NCI-H146 (cell line): ENCODE measurements around the gene NR5A2.
"Not testable (repeated sequence)": the region's sequence is repeated elsewhere in the genome, so short reads cannot be mapped to it uniquely, and the experiment has no call there.

Experiments used
- DNase-seq: peaks from one replicate; lab custom pipeline; 2025; lab: John Stamatoyannopoulos, UW

Gene NR5A2

DNA sequence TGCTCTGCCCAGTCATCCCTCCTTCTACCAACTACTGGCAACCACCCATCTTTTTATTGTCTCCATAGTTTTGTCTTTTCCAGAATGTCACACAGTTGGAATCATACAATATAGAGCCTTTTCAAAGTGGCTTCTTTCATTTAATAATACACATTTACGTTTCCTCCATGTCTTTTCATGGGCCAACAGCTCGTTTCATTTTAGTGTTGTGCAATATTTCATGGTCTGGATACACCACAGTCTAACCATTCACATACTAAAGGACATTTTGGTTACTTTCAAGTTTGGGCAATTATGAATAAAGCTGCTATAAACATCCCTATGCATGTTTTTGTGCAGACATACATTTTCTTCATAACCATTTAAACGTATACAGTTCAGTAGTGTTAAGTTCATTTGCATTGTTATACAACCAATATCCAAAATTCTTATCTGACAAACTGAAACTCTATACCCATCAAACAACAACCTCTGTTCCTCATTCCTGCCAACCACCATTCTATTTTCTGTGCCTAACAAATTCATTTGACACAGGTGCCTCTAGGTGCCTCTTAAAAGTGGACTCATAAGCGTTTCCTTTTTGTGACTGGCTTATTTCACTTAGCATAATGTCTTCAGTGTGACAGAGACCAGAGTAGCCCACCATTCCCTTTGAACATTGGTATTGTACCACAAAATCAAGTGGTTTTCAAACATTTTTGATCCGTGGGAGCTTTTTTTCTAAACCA lies 138.1 kb downstream of the NR5A2 start:
- no peak for DNase-seq

GRCh38 chr1:200166411-200166810 lies 138.9 kb downstream of the NR5A2 start:
- DNase-seq = no peak

- no peak for DNase-seq
Observed at GRCh38 chr1:200168926-200169325, 141.4 kb downstream of the NR5A2 start.

DNA sequence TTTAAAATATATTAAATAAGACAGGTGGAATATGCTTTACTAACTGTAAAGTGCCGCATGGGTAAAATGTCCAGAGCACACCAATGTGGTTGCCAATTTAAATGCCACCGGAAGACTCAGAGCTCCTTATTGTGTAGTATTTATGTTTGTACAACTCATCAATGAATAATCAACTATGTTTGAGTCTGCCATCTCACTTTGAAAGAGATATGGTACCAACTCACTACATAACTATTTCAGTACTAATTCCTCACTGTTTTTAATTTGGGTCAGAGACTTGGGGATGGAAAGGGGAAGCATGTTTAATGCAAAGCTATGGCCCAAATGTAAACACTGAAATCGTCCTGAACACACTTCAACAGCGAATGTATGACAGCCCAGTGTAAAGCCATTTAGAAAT lies 144.8 kb downstream of the NR5A2 start:
- no peak for DNase-seq

GRCh38 chr1:200173097-200173618 lies 145.6 kb downstream of the NR5A2 start:
- no peak for DNase-seq

GRCh38 chr1:200174525-200175295 lies 147.2 kb downstream of the NR5A2 start:
- DNase-seq = no peak

GRCh38 chr1:200176181-200176580 lies 148.7 kb downstream of the NR5A2 start:
- no peak for DNase-seq

- no peak for DNase-seq
Observed at GRCh38 chr1:200176798-200177197, 149.3 kb downstream of the NR5A2 start.

DNA sequence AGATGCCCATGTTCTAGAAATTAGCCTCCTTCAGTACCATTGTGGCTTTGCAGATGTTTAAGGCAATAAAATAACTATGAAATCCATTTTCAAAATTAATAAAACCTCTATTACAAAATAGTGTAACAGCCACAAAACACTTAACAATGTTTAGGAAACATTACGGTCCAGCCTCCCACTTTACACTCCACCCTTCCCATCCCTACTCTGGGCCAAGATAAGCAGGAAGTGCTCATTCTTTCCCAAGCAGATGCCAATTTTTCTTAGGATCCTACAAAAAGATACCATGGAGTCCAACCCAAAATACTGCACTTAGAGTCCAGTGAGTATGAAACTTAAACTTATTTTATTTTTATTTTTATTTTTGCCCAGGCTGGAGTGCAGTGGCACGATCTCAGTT lies 150.8 kb downstream of the NR5A2 start:
- no peak for DNase-seq

DNA sequence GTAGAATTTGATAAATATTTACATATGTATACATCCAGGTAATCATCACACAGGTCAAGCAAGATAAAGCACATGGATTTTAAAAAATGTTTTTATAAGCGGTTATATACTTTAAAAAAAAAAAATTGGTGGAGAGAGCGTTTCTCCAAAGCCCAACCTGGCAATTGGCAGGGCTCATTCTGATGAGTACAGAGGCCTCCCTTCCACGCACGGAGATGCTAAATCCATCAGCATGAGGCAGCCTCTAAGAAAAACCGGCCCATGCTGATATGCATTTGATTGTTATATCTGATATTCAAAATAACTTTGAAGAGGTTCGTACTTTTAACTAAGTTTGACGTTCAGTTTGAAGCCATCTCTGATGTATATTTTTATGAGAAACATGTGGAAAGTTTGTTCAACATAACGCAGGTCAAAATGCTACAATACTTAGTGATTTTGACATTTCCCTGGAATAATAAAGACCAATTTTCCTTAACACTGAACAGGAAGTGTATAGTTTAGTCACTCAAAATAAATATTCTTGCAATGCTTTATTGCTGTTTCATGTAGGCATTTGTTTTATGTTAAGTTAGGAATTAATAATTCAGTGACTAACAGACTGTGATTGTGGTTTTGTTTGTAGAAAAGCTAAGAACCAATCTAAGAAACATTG lies 151.7 kb downstream of the NR5A2 start:
- no peak for DNase-seq

GRCh38 chr1:200179781-200180160 lies 152.3 kb downstream of the NR5A2 start:
- DNase-seq = no peak

DNA sequence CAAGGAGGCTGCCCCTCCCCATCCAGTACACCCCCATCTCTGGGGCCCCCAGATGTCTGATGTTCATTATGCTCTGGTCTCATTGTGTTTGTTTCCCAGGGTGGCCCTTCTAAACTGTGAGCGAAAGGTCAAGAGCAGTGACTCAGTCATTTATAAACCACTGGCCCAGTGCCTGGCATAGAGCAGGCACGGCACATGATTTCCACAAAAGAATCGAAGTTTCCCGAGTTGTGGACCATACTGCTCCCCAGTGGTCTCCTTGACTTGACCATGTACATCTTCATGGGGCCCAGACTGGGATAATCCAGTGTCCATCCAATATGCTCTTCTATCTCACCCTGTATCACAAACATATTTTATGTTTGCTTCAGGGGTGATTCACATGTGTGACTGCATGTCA lies 153.3 kb downstream of the NR5A2 start:
- no peak for DNase-seq

DNA sequence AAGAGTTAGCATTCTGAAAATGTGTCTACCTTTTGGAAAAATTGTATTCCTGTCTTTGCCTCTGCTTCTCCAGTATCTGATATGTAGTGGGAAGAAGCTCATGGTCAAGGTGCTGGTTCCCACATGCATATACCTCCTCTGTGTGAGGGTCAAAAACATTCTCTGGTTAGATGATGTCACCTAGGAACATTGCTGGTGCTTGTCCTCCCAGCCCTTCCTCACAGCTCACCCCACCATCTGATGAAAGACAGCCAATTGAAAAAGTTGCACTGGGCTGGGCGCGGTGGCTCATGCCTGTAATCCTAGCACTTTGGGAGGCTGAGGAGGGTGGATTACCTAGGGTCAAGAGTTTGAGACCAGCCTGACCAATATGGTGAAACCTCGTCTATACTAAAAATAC lies 154.4 kb downstream of the NR5A2 start:
- no peak for DNase-seq

DNA sequence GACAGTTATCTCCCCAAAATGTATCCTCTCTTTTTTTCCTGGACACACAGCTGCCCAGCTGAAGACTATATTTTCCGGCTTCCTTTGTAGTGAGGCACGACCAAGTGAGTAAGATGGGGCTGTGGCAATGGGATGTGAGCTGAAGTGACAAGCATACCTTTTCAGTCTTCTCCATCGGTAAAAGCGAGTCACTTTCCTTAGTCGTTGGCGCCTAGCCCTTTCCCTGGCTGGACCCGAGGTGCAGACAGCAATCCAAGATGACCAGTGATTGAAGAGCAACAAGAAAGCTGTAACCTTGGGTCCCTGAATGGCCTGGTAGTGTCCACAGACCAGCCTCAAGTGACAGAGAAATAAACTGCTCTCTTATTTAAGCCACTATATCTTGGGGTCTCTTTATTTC lies 155.2 kb downstream of the NR5A2 start:
- no peak for DNase-seq

DNA sequence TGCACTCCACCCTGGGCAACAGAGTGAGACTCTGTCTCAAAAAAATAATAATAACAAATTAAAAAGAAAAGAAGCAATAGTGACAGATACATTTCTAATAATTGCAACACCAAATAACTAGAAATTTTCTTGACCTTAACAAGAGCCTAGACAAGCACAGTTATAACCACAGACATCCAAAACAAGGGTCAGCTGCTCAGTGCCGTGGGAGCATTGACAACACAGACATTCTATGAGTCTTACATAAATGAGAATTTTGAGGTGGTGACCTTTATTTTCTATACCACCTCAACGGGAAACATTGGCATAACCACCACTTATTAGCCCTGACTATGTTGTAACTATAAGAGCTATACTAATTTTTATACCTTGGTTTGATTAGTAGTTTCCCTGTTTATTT lies 156.1 kb downstream of the NR5A2 start:
- no peak for DNase-seq

- no peak for DNase-seq
Observed at GRCh38 chr1:200184196-200184595, 156.7 kb downstream of the NR5A2 start.

DNA sequence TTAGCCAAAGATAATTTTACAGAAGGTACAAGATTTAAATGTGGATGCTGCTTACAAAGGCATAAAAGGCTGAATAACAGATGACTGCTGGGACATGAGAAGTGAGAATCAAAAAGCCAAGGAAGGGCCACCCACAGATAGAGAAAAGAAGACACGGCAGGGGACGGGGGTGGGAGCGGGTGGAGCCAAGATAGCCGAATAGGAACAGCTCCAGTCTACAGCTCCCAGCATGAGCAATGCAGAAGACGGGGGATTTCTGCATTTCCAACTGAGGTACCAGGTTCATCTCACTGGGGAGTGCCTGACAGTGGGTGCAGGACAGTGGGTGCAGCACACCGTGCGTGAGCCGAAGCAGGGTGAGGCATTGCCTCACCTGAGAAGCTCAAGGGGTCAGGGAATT lies 157.7 kb downstream of the NR5A2 start:
- not testable (repeated sequence) for DNase-seq

DNA sequence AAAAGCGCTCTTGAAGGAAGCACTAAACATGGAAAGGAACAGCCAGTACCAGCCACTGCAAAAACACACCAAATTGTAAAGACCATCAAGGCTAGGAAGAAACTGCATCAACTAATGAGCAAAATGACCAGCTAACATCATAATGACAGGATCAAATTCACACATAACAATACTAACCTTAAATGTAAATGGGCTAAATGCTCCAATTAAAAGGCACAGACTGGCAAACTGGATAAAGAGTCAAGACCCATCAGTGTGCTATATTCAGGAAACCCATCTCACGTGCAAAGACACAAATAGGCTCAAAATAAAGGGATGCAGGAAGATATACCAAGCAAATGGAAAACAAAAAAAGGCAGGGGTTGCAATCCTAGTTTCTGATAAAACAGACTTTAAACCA lies 159.8 kb downstream of the NR5A2 start:
- DNase-seq = not testable (repeated sequence)

GRCh38 chr1:200191993-200192392 lies 164.5 kb downstream of the NR5A2 start:
- no peak for DNase-seq

DNA sequence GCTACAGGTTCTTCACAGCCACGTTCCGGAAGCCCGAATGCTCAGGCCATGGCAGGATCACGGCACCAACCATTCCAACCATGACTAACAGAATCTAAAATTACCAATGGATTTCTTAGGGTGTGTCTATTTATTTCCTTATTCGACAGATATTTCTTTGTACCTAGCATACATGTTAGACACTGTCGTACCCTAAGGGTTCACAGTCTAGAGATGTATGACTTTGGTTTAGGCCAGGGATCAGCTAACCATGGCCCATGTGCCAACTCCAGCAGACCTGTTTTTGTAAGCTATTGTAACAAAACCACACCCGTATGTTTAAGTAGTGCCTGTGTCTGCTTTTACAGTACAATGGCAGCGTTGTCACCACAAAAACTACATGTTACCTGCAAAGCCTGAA lies 167.0 kb downstream of the NR5A2 start:
- DNase-seq = no peak

DNA sequence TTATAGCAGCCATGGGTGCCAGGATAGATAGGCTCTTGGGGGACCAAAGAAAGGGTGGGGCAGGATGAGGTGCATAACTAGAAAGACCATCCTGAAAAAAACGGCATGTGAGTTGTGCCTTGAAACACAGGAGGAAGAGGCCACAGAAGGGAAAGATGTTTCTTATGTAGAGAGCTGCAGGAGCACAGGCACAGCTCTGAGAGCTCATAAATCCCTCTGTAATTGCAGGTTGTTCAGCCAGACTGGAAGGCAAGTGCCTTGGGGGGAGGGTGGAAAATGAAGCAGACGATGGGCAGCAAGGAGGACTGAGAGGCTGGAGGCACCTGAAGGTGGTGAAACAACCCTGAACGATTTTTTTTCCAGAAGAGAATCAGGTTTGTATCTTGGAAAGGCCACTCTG lies 170.7 kb downstream of the NR5A2 start:
- no peak for DNase-seq

- no peak for DNase-seq
Observed at GRCh38 chr1:200205216-200205995, 177.9 kb downstream of the NR5A2 start.
